GM12875 (cell line): ENCODE results near the gene IL10RA.

ENCODE experiments used
- H3K4me3 ChIP-seq: one replicate; pipeline ENCODE4 v1.5.1; 2011; ENCODE audit warnings: low read depth, low read length, control low read depth
- TF ChIP-seq, protein P1 (sequence below): IDR thresholded peaks from 2 replicates; pipeline ENCODE4 v1.5.1; 2011; ENCODE audit warnings: low read depth, mild to moderate bottlenecking, control low read depth, inconsistent platforms, low read length, moderate library complexity, borderline replicate concordance; ENCODE audit not compliant: insufficient read depth

IL10RA gene

GRCh38 chr11:117984476-117984875 lies 1.7 kb upstream of the IL10RA start:
- no peak overlapping the region for H3K4me3 ChIP-seq
- TF ChIP-seq, protein P1, sequence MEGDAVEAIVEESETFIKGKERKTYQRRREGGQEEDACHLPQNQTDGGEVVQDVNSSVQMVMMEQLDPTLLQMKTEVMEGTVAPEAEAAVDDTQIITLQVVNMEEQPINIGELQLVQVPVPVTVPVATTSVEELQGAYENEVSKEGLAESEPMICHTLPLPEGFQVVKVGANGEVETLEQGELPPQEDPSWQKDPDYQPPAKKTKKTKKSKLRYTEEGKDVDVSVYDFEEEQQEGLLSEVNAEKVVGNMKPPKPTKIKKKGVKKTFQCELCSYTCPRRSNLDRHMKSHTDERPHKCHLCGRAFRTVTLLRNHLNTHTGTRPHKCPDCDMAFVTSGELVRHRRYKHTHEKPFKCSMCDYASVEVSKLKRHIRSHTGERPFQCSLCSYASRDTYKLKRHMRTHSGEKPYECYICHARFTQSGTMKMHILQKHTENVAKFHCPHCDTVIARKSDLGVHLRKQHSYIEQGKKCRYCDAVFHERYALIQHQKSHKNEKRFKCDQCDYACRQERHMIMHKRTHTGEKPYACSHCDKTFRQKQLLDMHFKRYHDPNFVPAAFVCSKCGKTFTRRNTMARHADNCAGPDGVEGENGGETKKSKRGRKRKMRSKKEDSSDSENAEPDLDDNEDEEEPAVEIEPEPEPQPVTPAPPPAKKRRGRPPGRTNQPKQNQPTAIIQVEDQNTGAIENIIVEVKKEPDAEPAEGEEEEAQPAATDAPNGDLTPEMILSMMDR = no peak

- H3K4me3 ChIP-seq = peak overlapping the region; percentile 77
- TF ChIP-seq, protein P1 = no peak
Observed at GRCh38 chr11:117986981-117987574, 884 bp downstream of the IL10RA start.

DNA sequence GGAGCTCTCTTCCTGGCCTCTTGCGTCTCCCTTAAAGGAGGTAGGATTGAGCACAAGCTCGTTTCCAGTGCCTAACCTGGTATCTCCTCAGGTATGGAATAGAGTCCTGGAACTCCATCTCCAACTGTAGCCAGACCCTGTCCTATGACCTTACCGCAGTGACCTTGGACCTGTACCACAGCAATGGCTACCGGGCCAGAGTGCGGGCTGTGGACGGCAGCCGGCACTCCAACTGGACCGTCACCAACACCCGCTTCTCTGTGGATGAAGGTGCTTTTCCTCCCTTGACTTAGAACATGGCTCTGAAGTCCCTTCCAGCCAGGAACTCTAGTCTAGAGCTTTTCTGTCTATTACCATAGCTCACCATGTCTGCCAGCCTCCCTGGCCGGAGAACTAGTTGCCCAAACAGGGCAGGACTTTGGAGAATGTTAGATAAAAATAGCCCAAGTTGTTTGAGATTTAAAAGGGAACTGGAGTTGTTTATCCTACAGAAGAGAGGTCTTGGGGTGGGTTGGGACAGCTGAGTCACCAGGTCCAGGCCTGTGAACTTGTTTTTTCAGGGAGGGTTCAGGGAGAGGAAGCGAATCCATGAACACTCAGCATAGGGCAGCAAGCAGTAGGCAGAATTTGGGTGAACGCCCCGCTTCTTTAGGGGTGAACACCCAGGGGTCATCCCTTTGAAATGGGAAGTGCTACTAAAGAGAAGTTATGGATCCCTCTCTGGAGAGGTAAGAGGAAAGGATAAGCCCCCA lies 3.3 kb downstream of the IL10RA start:
- TF ChIP-seq, protein P1 = no peak
- H3K4me3 ChIP-seq = no peak overlapping the region

DNA sequence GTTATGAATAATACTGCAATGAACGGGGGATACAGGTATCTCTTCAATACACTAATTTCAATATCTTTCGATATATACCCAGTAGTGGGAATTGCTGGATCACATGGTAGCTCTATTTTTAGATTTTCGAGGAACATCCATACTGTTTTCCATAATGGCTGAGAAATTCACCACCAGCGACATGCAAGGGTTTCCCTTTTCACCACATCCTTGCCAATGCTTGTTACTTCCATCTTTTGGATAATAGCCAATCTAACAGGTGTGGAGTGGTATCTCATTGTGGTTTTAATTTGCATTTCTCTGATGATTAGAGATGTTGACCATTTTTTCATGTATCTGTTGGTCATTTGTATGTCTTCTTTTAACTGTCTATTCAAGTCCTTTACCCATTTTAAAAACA lies 5.9 kb downstream of the IL10RA start:
- H3K4me3 ChIP-seq = no peak overlapping the region
- TF ChIP-seq, protein P1 = no peak

DNA sequence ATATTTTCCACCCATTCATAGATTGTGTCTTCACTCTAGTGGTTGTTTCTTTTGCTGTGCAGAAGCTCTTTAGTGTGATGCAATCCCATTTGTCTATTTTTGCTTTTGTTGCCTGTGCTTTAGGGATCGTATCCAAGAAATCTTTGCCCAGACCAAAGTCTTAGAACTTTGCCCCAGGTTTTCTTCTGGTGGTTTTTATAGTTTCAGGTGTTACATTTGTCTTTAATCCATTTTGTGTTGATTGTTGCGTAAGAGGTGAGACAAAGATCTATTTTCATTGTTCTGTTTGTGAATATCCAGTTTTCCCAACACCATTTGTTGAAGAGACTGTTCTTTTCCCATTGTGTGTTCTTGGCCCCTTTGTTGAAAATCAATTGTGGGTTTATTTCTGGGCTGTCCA lies 6.4 kb downstream of the IL10RA start:
- TF ChIP-seq, protein P1 = no peak
- H3K4me3 ChIP-seq = no peak overlapping the region

GRCh38 chr11:117993988-117994745 lies 8.0 kb downstream of the IL10RA start:
- H3K4me3 ChIP-seq = no peak overlapping the region
- TF ChIP-seq, protein P1 = no peak
